Panc1 (cell line): Measurements from ENCODE around the gene VWA7. TPM values are rescaled to one million over a fixed set of nuclear protein-coding genes. Genes with fewer than 3 reads are reported as not detected.

Source experiments
- ATAC-seq: fragments of 200-7000 bp; cut with Tn5 transposase; 2 replicates; pipeline ENCODE4 v1.9.1; 2020; ENCODE audit warnings: mild to moderate bottlenecking, moderate library complexity
- BruUV-seq: library from RNA; stranded (reverse); fragments of 400-500 nt; replicated peaks from 2 replicates; lab custom pipeline; 2021; lab: Mats Ljungman, UMichigan
- CTCF ChIA-PET: fragments of 300-600 bp; sonication (Branson Sonifier 250); formaldehyde crosslinking; loops from one replicate; lab custom pipeline; 2022; ENCODE audit warnings: antibody characterized with exemption; lab: Charles Lee
- POLR2A ChIA-PET: fragments of 300-600 bp; sonication (Branson Sonifier 250); formaldehyde crosslinking; loops from one replicate; lab custom pipeline; 2022; ENCODE audit warnings: antibody characterized with exemption; lab: Charles Lee
- DNase-seq: peaks from one replicate; pipeline ENCODE4 v3.0.0-alpha.2; 2010; ENCODE audit warnings: low read depth, low spot score
- H3K27ac ChIP-seq: 2 replicates; pipeline ENCODE4 v1.5.1; 2011; ENCODE audit warnings: mild to moderate bottlenecking, low read length, inconsistent platforms
- H3K27me3 ChIP-seq: fragments of 200-500 bp; sonication (Bioruptor generic); 2 replicates; pipeline ENCODE4 v1.6.0; 2014; ENCODE audit warnings: low read length, inconsistent platforms; ENCODE audit not compliant: control insufficient read depth, insufficient read depth
- H3K36me3 ChIP-seq: fragments of 200-500 bp; sonication (Bioruptor generic); 2 replicates; pipeline ENCODE4 v1.5.1; 2014; ENCODE audit warnings: inconsistent platforms, mild to moderate bottlenecking, low read length, moderate library complexity; ENCODE audit not compliant: control insufficient read depth, insufficient read depth
- H3K4me1 ChIP-seq: 2 replicates; pipeline ENCODE4 v1.5.1; 2011; ENCODE audit warnings: inconsistent platforms, mild to moderate bottlenecking, low read length, moderate library complexity; ENCODE audit not compliant: control insufficient read depth, insufficient read depth
- H3K4me3 ChIP-seq, 2 experiments: 2 replicates each; pipeline ENCODE4 v1.5.1; 2011 to 2012; ENCODE audit warnings: low read depth in 2 of 2, low read length in 2 of 2, mild to moderate bottlenecking in 2 of 2, inconsistent platforms in 1 of 2, moderate library complexity in 1 of 2
- H3K9me3 ChIP-seq: fragments of 200-500 bp; sonication (Bioruptor generic); 2 replicates; pipeline ENCODE4 v1.5.1; 2014; ENCODE audit warnings: low read depth, mild to moderate bottlenecking, inconsistent platforms, low read length, moderate library complexity; ENCODE audit not compliant: control insufficient read depth, insufficient read depth
- POLR2AphosphoS5 ChIP-seq: IDR thresholded peaks from 2 replicates; pipeline ENCODE4 v1.6.1; 2012; ENCODE audit warnings: mild to moderate bottlenecking, low read depth, low read length, moderate library complexity
- REST ChIP-seq, 2 experiments: IDR thresholded peaks; 2 replicates each; pipeline ENCODE4 v1.6.1; 2011 to 2012; ENCODE audit warnings: low read depth in 2 of 2, control low read depth in 1 of 2, low read length in 1 of 2, mild to moderate bottlenecking in 1 of 2, moderate library complexity in 1 of 2; ENCODE audit not compliant: insufficient read depth in 1 of 2
- SIN3A ChIP-seq: IDR thresholded peaks from 2 replicates; pipeline ENCODE4 v1.6.1; 2012; ENCODE audit warnings: low read depth, mild to moderate bottlenecking, low read length, moderate library complexity, borderline replicate concordance; ENCODE audit not compliant: insufficient read depth
- TCF7L2 ChIP-seq: IDR thresholded peaks from 2 replicates; pipeline ENCODE4 v1.6.1; 2011; ENCODE audit warnings: mild to moderate bottlenecking, low read depth, low read length, inconsistent platforms
- in situ Hi-C: cut with HindIII; loops from 2 replicates; pipeline ENCODE4 v1.10.0; 2016; ENCODE audit warnings: low sequenced_read_pairs, low pct_unique_long_range_greater_than_20kb
- intact Hi-C: fragments of 100-400 bp; cut with micrococcal nuclease; formaldehyde crosslinking; loops from one replicate; pipeline ENCODE4 v1.10.0; 2022; ENCODE audit not compliant: unreplicated experiment
- total RNA-seq: library from RNA; stranded (reverse); gene quantifications from one replicate; pipeline ENCODE4 v1.2.1, GENCODE V29; 2021; ENCODE audit not compliant: unreplicated experiment
- TF ChIP-seq, protein P1 (sequence below): fragments of 450-650 bp; IDR thresholded peaks from 2 replicates; pipeline ENCODE4 v1.5.1; 2017; ENCODE audit warnings: mild to moderate bottlenecking

VWA7 gene
- total RNA-seq, 1 experiment from 2014 or later = 4.3 TPM

DNA sequence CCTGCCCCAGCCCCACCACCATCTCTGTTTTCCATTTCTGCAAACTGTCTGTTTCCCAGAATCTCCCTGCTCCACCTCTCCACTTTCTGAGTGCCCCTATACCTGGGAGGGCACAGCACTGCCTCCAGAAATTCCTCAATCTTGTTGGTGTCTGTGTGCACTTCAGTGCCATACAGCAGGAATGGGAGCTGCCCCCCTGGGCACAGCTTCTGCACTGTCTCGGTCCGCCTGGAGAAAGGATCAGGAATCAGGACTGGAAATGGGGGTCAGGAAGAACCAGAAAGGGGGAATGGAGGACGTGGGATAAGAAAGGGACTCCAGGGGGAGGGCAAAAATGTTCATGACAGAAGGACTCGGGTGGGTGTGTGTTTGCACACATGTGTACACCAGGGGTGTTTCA is 43.4 kb downstream of the VWA7 start:
- H3K9me3 ChIP-seq = no peaks in the 10 kb centered on the region
- H3K27ac ChIP-seq = peak overlapping the region; percentile 68
- H3K36me3 ChIP-seq = peaks cover 22% of the 10 kb centered on the region
- no TSS peak for BruUV-seq
- ChIA-PET POLR2A (interaction anchor here (0.7 kb wide), 1 partner anchor 15 kb away, joined by 3 read pairs; no protein-coding TSS in a partner anchor), CTCF (no interaction called here)
- H3K27me3 ChIP-seq = no peaks in the 10 kb centered on the region
- H3K4me1 ChIP-seq = peaks cover 58% of the 10 kb centered on the region
- TF ChIP-seq, protein P1, sequence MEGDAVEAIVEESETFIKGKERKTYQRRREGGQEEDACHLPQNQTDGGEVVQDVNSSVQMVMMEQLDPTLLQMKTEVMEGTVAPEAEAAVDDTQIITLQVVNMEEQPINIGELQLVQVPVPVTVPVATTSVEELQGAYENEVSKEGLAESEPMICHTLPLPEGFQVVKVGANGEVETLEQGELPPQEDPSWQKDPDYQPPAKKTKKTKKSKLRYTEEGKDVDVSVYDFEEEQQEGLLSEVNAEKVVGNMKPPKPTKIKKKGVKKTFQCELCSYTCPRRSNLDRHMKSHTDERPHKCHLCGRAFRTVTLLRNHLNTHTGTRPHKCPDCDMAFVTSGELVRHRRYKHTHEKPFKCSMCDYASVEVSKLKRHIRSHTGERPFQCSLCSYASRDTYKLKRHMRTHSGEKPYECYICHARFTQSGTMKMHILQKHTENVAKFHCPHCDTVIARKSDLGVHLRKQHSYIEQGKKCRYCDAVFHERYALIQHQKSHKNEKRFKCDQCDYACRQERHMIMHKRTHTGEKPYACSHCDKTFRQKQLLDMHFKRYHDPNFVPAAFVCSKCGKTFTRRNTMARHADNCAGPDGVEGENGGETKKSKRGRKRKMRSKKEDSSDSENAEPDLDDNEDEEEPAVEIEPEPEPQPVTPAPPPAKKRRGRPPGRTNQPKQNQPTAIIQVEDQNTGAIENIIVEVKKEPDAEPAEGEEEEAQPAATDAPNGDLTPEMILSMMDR = no peak
- no peak for TF ChIP-seq REST (IDR thresholded peaks at IDR 0.05; ENCODE audit: insufficient read depth in 1 of 2, low read depth in 2 of 2, low read length in 1 of 2)
- TF ChIP-seq POLR2AphosphoS5 = no peak
- TF ChIP-seq SIN3A = no peak
- no peak for TF ChIP-seq TCF7L2
- in situ Hi-C loops = no loop called here
- ATAC-seq = no peak
- intact Hi-C loops = loop anchor here (10.0 kb wide), 1 partner anchor 101 kb away; no protein-coding TSS in a partner anchor
- H3K4me3 ChIP-seq = peak overlapping the region in 1 of 2 experiments; percentile 99; a peak in 3 of 4 replicates
- no peak for DNase-seq

- POLR2A ChIA-PET = no interaction called here
- ATAC-seq (no peak), DNase-seq (no peak)
- Histone ChIP-seq H3K4me3 (no peak overlapping the region), H3K4me1 (peaks cover 45% of the 10 kb centered on the region), H3K36me3 (peaks cover 22% of the 10 kb centered on the region), H3K27ac (0 out of 2 replicates have a peak overlapping the region, but pooled peaks have one; percentile 2), H3K9me3 (no peaks in the 10 kb centered on the region), H3K27me3 (no peaks in the 10 kb centered on the region)
- CTCF ChIA-PET = no interaction called here
- intact Hi-C loops (loop anchor here (10.0 kb wide), 1 partner anchor 103 kb away; no protein-coding TSS in a partner anchor), in situ Hi-C loops (no loop called here)
- TF ChIP-seq, protein P1 = no peak
- TF ChIP-seq SIN3A (no peak), POLR2AphosphoS5 (no peak; the same call in 1 of the 2 replicates), TCF7L2 (no peak), REST (IDR thresholded peaks at IDR 0.05; ENCODE audit: insufficient read depth in 1 of 2, low read depth in 2 of 2, low read length in 1 of 2) (no peak)
- no TSS peak for BruUV-seq
Measured at GRCh38 chr6:31732029-31732428, 45.1 kb downstream of the VWA7 start.
